H9 (cell line): Measurements from ENCODE around the gene PODNL1. TPM values are rescaled to one million over a fixed set of nuclear protein-coding genes. Genes with fewer than 3 reads are reported as not detected.

ENCODE experiments used
- DNase-seq: peaks from one replicate; pipeline ENCODE4 v3.0.0-alpha.2; 2017
- H2AFZ ChIP-seq: one replicate; pipeline ENCODE4 v1.6.1; 2013; ENCODE audit warnings: mild to moderate bottlenecking, low read length, control low read depth, moderate library complexity
- H2AK5ac ChIP-seq: 2 replicates; pipeline ENCODE4 v1.6.1; 2013; ENCODE audit warnings: low read length, control low read depth, mixed read lengths; ENCODE audit not compliant: insufficient read length
- H2BK120ac ChIP-seq: one replicate; pipeline ENCODE4 v1.6.1; 2013; ENCODE audit warnings: low read depth, mild to moderate bottlenecking, low read length, control low read depth, inconsistent platforms; ENCODE audit not compliant: poor library complexity, severe bottlenecking
- H2BK12ac ChIP-seq: 2 replicates; pipeline ENCODE4 v1.6.1; 2013; ENCODE audit warnings: low read length, control low read depth, mixed read lengths, low read depth; ENCODE audit not compliant: insufficient read length
- H2BK15ac ChIP-seq: 2 replicates; pipeline ENCODE4 v1.6.1; 2013; ENCODE audit warnings: low read depth, low read length, control low read depth
- H2BK20ac ChIP-seq: one replicate; pipeline ENCODE4 v1.6.1; 2013; ENCODE audit warnings: low read depth, mild to moderate bottlenecking, low read length, control low read depth, inconsistent platforms; ENCODE audit not compliant: poor library complexity, severe bottlenecking
- H2BK5ac ChIP-seq: 2 replicates; pipeline ENCODE4 v1.6.1; 2013; ENCODE audit warnings: low read length, control low read depth, mixed read lengths; ENCODE audit not compliant: insufficient read length
- H3K14ac ChIP-seq: 2 replicates; pipeline ENCODE4 v1.6.1; 2013; ENCODE audit warnings: low read length, control low read depth; ENCODE audit not compliant: insufficient read depth
- H3K18ac ChIP-seq: 2 replicates; pipeline ENCODE4 v1.6.1; 2013; ENCODE audit warnings: low read depth, mild to moderate bottlenecking, mixed read lengths, low read length, control low read depth; ENCODE audit not compliant: insufficient read length
- H3K23ac ChIP-seq: 2 replicates; pipeline ENCODE4 v1.6.1; 2013; ENCODE audit warnings: low read length, control low read depth, mixed read lengths, low read depth; ENCODE audit not compliant: insufficient read length
- H3K23me2 ChIP-seq: 2 replicates; pipeline ENCODE4 v1.6.1; 2013; ENCODE audit warnings: low read depth, mild to moderate bottlenecking, mixed read lengths, low read length, control low read depth; ENCODE audit not compliant: insufficient read length, poor library complexity, severe bottlenecking
- H3K27ac ChIP-seq: 2 replicates; pipeline ENCODE4 v1.5.1; 2013; ENCODE audit warnings: low read length, control low read depth, mixed read lengths, low read depth; ENCODE audit not compliant: insufficient read length
- H3K27me3 ChIP-seq: 2 replicates; pipeline ENCODE4 v1.6.1; 2013; ENCODE audit warnings: low read length, control low read depth, inconsistent platforms; ENCODE audit not compliant: insufficient read depth
- H3K4ac ChIP-seq: 2 replicates; pipeline ENCODE4 v1.6.1; 2013; ENCODE audit warnings: low read depth, mild to moderate bottlenecking, control low read depth, inconsistent platforms, low read length, moderate library complexity
- H3K4me1 ChIP-seq: 2 replicates; pipeline ENCODE4 v1.6.1; 2013; ENCODE audit warnings: low read length, control low read depth, inconsistent platforms; ENCODE audit not compliant: insufficient read depth
- H3K4me2 ChIP-seq: 2 replicates; pipeline ENCODE4 v1.6.1; 2013; ENCODE audit warnings: low read length, control low read depth, mixed read lengths; ENCODE audit not compliant: insufficient read length, insufficient read depth
- H3K56ac ChIP-seq: 2 replicates; pipeline ENCODE4 v1.6.1; 2013; ENCODE audit warnings: low read depth, mild to moderate bottlenecking, mixed read lengths, low read length, control low read depth; ENCODE audit not compliant: insufficient read length
- H3K79me1 ChIP-seq: 2 replicates; pipeline ENCODE4 v1.6.1; 2013; ENCODE audit warnings: low read depth, mild to moderate bottlenecking, moderate library complexity, low read length, control low read depth, inconsistent platforms; ENCODE audit not compliant: insufficient read depth, poor library complexity, severe bottlenecking
- H3K79me2 ChIP-seq: 2 replicates; pipeline ENCODE4 v1.6.1; 2013; ENCODE audit warnings: low read length, control low read depth, inconsistent platforms; ENCODE audit not compliant: insufficient read depth
- H3K9ac ChIP-seq: 2 replicates; pipeline ENCODE4 v1.6.1; 2013; ENCODE audit warnings: low read length, control low read depth, mixed read lengths; ENCODE audit not compliant: insufficient read length; ENCODE audit errors: extremely low read depth
- H3K9me3 ChIP-seq: one replicate; pipeline ENCODE4 v1.6.1; 2013; ENCODE audit warnings: low read depth, low read length, inconsistent platforms; ENCODE audit not compliant: control insufficient read depth
- H3T11ph ChIP-seq: one replicate; pipeline ENCODE4 v1.6.1; 2013; ENCODE audit warnings: mild to moderate bottlenecking, low read length, control low read depth, inconsistent platforms
- H4K20me1 ChIP-seq: one replicate; pipeline ENCODE4 v1.6.1; 2013; ENCODE audit not compliant: control insufficient read depth, insufficient read length, insufficient read depth
- H4K5ac ChIP-seq: 2 replicates; pipeline ENCODE4 v1.6.1; 2013; ENCODE audit warnings: low read depth, mild to moderate bottlenecking, mixed read lengths, low read length, control low read depth; ENCODE audit not compliant: insufficient read length
- H4K8ac ChIP-seq: replicated peaks from 2 replicates; pipeline ENCODE4 v1.6.1; 2013; ENCODE audit warnings: low read length, control low read depth, mixed read lengths, low read depth; ENCODE audit not compliant: insufficient read length
- H4K91ac ChIP-seq: 2 replicates; pipeline ENCODE4 v1.6.1; 2013; ENCODE audit warnings: low read depth, mild to moderate bottlenecking, moderate library complexity, mixed read lengths, low read length, control low read depth; ENCODE audit not compliant: insufficient read length
- H3K27ac Mint-ChIP-seq, 3 experiments: 2 replicates in 2 of 3; 3 replicates in 1 of 3; pipeline ENCODE4 v1.8.0; 2020 to 2021; ENCODE audit warnings: mixed read lengths in 3 of 3, mild to moderate bottlenecking in 1 of 3, moderate library complexity in 1 of 3
- H3K27me3 Mint-ChIP-seq: 2 replicates; pipeline ENCODE4 v1.8.0; 2021; ENCODE audit warnings: low read depth, mild to moderate bottlenecking, moderate library complexity, mixed read lengths
- H3K36me3 Mint-ChIP-seq, 3 experiments: 2 replicates in 2 of 3; 3 replicates in 1 of 3; pipeline ENCODE4 v1.8.0; 2020 to 2021; ENCODE audit warnings: low read depth in 3 of 3, mixed read lengths in 3 of 3; ENCODE audit not compliant: insufficient read depth in 1 of 3
- H3K4me1 Mint-ChIP-seq, 2 experiments: 2 replicates each; pipeline ENCODE4 v1.8.0; 2020; ENCODE audit warnings: mixed read lengths in 2 of 2
- H3K4me3 Mint-ChIP-seq, 2 experiments: 2 replicates in 1 of 2; 3 replicates in 1 of 2; pipeline ENCODE4 v1.8.0; 2020 to 2021; ENCODE audit warnings: mild to moderate bottlenecking in 2 of 2, mixed read lengths in 2 of 2, moderate library complexity in 1 of 2
- H3K9me3 Mint-ChIP-seq, 2 experiments: 2 replicates in 1 of 2; 3 replicates in 1 of 2; pipeline ENCODE4 v1.8.0; 2020; ENCODE audit warnings: mild to moderate bottlenecking in 2 of 2, mixed read lengths in 2 of 2, moderate library complexity in 1 of 2
- WGBS: extraction: QIAGEN DNeasy Blood & Tissue Kit; methylation state at CpG from one replicate; pipeline ENCODE4 v1.1.7; 2013; ENCODE audit warnings: missing lambda C conversion rate, low lambda C conversion rate, mixed read lengths; ENCODE audit not compliant: insufficient read length; ENCODE audit errors: extremely low coverage; 5-methylcytosine and 5-hydroxymethylcytosine counted together
- total RNA-seq: library from RNA; stranded (reverse); gene quantifications from 2 replicates; pipeline ENCODE4 v1.2.1, GENCODE V29; 2021
- TF ChIP-seq, protein P1 (sequence below): fragments of 200-600 bp; sonication (generic); conservative IDR thresholded peaks from 3 replicates; pipeline ENCODE4 v1.8.0; 2021; ENCODE audit warnings: antibody characterized with exemption, mild to moderate bottlenecking

Gene PODNL1
- total RNA-seq, 1 experiment from 2014 or later: 0.68 TPM

DNA sequence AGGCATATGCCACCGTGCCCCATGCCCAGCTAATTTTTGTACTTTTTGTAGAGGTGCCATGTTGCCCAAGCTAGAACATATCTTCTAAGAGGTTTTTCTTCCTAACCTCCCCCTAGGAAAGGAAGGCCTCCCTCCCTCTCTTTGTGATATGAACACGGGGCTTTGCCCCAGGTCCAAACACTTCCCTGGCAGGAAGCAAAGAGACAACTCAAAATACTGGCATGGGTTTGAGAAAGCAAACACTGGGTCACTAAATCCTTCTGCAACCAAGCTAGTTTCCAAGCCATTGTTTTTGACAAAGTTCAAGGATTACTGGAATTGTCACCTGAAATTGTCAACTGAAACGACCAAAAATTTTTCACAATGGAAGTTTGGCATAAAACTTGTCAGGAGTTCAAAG, 23.4 kb downstream of the PODNL1 start:
- Histone ChIP-seq H2AK5ac (no peak overlapping the region), H3K4ac (no peak overlapping the region), H3T11ph (no peak overlapping the region), H3K79me2 (no peaks in the 10 kb centered on the region), H3K9me3 (no peaks in the 10 kb centered on the region), H4K20me1 (no peaks in the 10 kb centered on the region), H3K79me1 (no peaks in the 10 kb centered on the region), H3K56ac (no peak overlapping the region), H3K23ac (no peak overlapping the region), H3K23me2 (no peaks in the 10 kb centered on the region), H2BK120ac (no peak overlapping the region), H2BK5ac (no peak overlapping the region), H3K14ac (no peak overlapping the region), H2BK20ac (no peak overlapping the region), H3K9ac (no peak overlapping the region), H4K91ac (no peak overlapping the region), H2BK12ac (no peak overlapping the region), H3K4me1 (no peaks in the 10 kb centered on the region), H4K8ac (no peak overlapping the region), H2AFZ (no peak overlapping the region), H3K27me3 (no peaks in the 10 kb centered on the region), H3K18ac (no peak overlapping the region), H3K27ac (no peak overlapping the region), H2BK15ac (no peak overlapping the region), H4K5ac (no peak overlapping the region), H3K4me2 (no peak overlapping the region)
- Mint-ChIP-seq H3K27ac (no peak overlapping the region), H3K4me1 (no peaks in the 10 kb centered on the region), H3K36me3 (peaks cover 12 to 79% (median 42%) of the 10 kb centered on the region in 3 experiments; a peak in 6 of 7 replicates), H3K4me3 (no peak overlapping the region), H3K9me3 (no peaks in the 10 kb centered on the region), H3K27me3 (no peaks in the 10 kb centered on the region)
- no peak for DNase-seq
- WGBS: no CpG with 5 or more reads among the region's 3 CpGs
- TF ChIP-seq, protein P1, sequence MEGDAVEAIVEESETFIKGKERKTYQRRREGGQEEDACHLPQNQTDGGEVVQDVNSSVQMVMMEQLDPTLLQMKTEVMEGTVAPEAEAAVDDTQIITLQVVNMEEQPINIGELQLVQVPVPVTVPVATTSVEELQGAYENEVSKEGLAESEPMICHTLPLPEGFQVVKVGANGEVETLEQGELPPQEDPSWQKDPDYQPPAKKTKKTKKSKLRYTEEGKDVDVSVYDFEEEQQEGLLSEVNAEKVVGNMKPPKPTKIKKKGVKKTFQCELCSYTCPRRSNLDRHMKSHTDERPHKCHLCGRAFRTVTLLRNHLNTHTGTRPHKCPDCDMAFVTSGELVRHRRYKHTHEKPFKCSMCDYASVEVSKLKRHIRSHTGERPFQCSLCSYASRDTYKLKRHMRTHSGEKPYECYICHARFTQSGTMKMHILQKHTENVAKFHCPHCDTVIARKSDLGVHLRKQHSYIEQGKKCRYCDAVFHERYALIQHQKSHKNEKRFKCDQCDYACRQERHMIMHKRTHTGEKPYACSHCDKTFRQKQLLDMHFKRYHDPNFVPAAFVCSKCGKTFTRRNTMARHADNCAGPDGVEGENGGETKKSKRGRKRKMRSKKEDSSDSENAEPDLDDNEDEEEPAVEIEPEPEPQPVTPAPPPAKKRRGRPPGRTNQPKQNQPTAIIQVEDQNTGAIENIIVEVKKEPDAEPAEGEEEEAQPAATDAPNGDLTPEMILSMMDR: no peak
